ENCODE data around the gene POFUT2.

DNA sequence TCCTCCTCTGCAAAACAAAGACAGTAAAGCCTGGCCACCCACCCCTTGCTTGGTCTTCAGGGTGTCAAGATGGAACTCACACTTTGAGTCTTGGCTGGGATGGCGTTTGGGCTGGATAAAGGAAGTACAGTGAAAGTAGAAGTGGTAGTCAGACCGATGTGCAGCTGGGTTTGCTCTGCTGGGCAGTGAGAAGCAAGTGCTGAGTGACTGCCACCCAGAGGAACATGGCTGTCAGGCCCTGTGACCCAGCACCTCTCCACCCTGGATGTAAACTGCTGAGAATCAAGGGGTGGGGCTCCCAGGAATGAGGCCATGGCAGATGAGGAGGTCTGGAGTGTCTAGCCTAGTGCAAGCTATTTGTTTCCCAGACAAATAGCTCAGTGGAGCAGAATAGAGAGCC lies 51.2 kb downstream of the POFUT2 start:
- TF ChIP-seq, protein P1, sequence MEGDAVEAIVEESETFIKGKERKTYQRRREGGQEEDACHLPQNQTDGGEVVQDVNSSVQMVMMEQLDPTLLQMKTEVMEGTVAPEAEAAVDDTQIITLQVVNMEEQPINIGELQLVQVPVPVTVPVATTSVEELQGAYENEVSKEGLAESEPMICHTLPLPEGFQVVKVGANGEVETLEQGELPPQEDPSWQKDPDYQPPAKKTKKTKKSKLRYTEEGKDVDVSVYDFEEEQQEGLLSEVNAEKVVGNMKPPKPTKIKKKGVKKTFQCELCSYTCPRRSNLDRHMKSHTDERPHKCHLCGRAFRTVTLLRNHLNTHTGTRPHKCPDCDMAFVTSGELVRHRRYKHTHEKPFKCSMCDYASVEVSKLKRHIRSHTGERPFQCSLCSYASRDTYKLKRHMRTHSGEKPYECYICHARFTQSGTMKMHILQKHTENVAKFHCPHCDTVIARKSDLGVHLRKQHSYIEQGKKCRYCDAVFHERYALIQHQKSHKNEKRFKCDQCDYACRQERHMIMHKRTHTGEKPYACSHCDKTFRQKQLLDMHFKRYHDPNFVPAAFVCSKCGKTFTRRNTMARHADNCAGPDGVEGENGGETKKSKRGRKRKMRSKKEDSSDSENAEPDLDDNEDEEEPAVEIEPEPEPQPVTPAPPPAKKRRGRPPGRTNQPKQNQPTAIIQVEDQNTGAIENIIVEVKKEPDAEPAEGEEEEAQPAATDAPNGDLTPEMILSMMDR (IDR thresholded peaks at IDR 0.05) = no peak
- TF ChIP-seq, protein P2, sequence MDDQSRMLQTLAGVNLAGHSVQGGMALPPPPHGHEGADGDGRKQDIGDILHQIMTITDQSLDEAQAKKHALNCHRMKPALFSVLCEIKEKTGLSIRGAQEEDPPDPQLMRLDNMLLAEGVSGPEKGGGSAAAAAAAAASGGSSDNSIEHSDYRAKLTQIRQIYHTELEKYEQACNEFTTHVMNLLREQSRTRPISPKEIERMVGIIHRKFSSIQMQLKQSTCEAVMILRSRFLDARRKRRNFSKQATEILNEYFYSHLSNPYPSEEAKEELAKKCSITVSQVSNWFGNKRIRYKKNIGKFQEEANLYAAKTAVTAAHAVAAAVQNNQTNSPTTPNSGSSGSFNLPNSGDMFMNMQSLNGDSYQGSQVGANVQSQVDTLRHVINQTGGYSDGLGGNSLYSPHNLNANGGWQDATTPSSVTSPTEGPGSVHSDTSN (IDR thresholded peaks at IDR 0.05) = no peak
- TF ChIP-seq POLR2A (IDR thresholded peaks at IDR 0.05; ENCODE audit: low read length) = no peak
- TF ChIP-seq, protein P3, sequence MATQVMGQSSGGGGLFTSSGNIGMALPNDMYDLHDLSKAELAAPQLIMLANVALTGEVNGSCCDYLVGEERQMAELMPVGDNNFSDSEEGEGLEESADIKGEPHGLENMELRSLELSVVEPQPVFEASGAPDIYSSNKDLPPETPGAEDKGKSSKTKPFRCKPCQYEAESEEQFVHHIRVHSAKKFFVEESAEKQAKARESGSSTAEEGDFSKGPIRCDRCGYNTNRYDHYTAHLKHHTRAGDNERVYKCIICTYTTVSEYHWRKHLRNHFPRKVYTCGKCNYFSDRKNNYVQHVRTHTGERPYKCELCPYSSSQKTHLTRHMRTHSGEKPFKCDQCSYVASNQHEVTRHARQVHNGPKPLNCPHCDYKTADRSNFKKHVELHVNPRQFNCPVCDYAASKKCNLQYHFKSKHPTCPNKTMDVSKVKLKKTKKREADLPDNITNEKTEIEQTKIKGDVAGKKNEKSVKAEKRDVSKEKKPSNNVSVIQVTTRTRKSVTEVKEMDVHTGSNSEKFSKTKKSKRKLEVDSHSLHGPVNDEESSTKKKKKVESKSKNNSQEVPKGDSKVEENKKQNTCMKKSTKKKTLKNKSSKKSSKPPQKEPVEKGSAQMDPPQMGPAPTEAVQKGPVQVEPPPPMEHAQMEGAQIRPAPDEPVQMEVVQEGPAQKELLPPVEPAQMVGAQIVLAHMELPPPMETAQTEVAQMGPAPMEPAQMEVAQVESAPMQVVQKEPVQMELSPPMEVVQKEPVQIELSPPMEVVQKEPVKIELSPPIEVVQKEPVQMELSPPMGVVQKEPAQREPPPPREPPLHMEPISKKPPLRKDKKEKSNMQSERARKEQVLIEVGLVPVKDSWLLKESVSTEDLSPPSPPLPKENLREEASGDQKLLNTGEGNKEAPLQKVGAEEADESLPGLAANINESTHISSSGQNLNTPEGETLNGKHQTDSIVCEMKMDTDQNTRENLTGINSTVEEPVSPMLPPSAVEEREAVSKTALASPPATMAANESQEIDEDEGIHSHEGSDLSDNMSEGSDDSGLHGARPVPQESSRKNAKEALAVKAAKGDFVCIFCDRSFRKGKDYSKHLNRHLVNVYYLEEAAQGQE (IDR thresholded peaks at IDR 0.05) = no peak
- TF ChIP-seq MYC (IDR thresholded peaks at IDR 0.05; ENCODE audit: borderline replicate concordance, low read length) = no peak
- TF ChIP-seq POLR2AphosphoS2 (conservative IDR thresholded peaks at IDR 0.05; ENCODE audit: low read length) = no peak
- TF ChIP-seq, protein P4, sequence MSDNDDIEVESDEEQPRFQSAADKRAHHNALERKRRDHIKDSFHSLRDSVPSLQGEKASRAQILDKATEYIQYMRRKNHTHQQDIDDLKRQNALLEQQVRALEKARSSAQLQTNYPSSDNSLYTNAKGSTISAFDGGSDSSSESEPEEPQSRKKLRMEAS (IDR thresholded peaks at IDR 0.05) = no peak
- no peak for TF ChIP-seq EP300 (IDR thresholded peaks at IDR 0.05)
- TF ChIP-seq ZFP36 (IDR thresholded peaks at IDR 0.05; ENCODE audit: borderline replicate concordance, partially characterized antibody) = no peak
- no peak for TF ChIP-seq HOXA7 (CRISPR knock-in tag; IDR thresholded peaks at IDR 0.05)
- TF ChIP-seq KDM1A (IDR thresholded peaks at IDR 0.05; ENCODE audit: low read depth) = no peak
- TF ChIP-seq, protein P5, sequence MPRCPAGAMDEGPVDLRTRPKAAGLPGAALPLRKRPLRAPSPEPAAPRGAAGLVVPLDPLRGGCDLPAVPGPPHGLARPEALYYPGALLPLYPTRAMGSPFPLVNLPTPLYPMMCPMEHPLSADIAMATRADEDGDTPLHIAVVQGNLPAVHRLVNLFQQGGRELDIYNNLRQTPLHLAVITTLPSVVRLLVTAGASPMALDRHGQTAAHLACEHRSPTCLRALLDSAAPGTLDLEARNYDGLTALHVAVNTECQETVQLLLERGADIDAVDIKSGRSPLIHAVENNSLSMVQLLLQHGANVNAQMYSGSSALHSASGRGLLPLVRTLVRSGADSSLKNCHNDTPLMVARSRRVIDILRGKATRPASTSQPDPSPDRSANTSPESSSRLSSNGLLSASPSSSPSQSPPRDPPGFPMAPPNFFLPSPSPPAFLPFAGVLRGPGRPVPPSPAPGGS (IDR thresholded peaks at IDR 0.05) = no peak
- no peak for TF ChIP-seq CHD4 (IDR thresholded peaks at IDR 0.05; ENCODE audit: borderline replicate concordance)
- TF ChIP-seq SMC3 (IDR thresholded peaks at IDR 0.05) = no peak
